Kidney epithelial cell (primary cell): Measurements from ENCODE around the gene TSPAN5. TPM values are rescaled to one million over a fixed set of nuclear protein-coding genes. Genes with fewer than 3 reads are reported as not detected.

ENCODE experiments used
- DNase-seq: peaks from one replicate; pipeline ENCODE4 v3.0.0-alpha.2; 2010; ENCODE audit warnings: low read depth
- H3K27me3 ChIP-seq: 2 replicates; pipeline ENCODE4 v1.6.0; 2011; ENCODE audit warnings: low read length; ENCODE audit not compliant: control insufficient read depth, insufficient read depth
- H3K36me3 ChIP-seq: 2 replicates; pipeline ENCODE4 v1.5.1; 2011; ENCODE audit warnings: low read length; ENCODE audit not compliant: control insufficient read depth, insufficient read depth
- H3K4me3 ChIP-seq: 2 replicates; pipeline ENCODE4 v1.5.1; 2011; ENCODE audit warnings: low read depth, mild to moderate bottlenecking, control low read depth, low read length
- total RNA-seq: library from RNA; depleted of rRNA; stranded (reverse); fragments of >200 nt; gene quantifications from 2 replicates; pipeline ENCODE4 v1.2.3, GENCODE V29; 2015
- TF ChIP-seq, protein P1 (sequence below): IDR thresholded peaks from 2 replicates; pipeline ENCODE4 v1.5.1; 2011; ENCODE audit warnings: mild to moderate bottlenecking, moderate library complexity, low read length, control low read depth, inconsistent platforms; ENCODE audit not compliant: insufficient read depth, poor library complexity, severe bottlenecking

TSPAN5 gene
- total RNA-seq, 1 donor from 2014 or later, result 20.5 TPM

DNA sequence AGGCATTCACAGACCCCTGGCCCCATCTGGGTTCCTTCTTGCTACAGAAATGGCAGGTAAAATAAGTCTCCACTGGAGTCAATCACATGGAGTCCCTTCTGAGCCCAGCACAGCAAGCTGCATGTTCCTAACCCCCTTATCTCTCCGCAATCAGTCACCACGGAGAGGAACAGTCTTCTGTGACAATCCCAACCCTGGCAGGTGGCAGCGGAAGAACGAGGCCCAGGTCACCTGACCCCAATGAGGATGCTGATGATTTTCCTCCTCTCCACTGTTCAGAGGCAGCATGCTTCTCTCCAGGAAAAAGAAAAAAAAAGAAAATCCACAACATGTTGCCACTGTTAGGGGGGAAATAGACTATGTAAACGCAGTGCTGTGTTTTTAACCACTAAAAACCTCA lies 50.1 kb downstream of the TSPAN5 start:
- TF ChIP-seq, protein P1, sequence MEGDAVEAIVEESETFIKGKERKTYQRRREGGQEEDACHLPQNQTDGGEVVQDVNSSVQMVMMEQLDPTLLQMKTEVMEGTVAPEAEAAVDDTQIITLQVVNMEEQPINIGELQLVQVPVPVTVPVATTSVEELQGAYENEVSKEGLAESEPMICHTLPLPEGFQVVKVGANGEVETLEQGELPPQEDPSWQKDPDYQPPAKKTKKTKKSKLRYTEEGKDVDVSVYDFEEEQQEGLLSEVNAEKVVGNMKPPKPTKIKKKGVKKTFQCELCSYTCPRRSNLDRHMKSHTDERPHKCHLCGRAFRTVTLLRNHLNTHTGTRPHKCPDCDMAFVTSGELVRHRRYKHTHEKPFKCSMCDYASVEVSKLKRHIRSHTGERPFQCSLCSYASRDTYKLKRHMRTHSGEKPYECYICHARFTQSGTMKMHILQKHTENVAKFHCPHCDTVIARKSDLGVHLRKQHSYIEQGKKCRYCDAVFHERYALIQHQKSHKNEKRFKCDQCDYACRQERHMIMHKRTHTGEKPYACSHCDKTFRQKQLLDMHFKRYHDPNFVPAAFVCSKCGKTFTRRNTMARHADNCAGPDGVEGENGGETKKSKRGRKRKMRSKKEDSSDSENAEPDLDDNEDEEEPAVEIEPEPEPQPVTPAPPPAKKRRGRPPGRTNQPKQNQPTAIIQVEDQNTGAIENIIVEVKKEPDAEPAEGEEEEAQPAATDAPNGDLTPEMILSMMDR, result no peak
- Histone ChIP-seq H3K4me3 (no peak overlapping the region), H3K27me3 (no peaks in the 10 kb centered on the region), H3K36me3 (no peaks in the 10 kb centered on the region)
- DNase-seq, result no peak

DNA sequence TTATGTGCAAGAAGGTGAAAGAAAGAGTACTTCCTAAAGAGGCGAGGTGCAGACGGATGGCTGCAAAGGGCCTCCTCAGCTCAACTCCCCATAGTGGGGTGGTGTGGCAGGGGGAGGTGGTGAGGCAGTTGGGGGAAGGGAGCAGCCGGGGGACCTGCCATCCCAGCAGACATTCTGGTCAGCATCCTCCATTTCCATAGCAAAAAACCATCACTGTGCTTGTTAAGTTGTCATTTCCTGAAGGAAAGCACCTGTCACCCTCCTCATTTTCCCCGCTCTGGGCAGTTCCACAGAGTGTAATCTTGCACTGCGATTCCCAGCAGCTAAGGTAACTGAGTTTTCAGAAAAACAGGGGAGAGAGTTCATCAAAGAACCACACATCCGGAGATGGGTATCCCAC lies 51.5 kb downstream of the TSPAN5 start:
- H3K4me3 ChIP-seq, result no peak overlapping the region
- DNase-seq, result no peak
- no peaks in the 10 kb centered on the region for H3K27me3 ChIP-seq
- no peaks in the 10 kb centered on the region for H3K36me3 ChIP-seq
- TF ChIP-seq, protein P1, result no peak

DNA sequence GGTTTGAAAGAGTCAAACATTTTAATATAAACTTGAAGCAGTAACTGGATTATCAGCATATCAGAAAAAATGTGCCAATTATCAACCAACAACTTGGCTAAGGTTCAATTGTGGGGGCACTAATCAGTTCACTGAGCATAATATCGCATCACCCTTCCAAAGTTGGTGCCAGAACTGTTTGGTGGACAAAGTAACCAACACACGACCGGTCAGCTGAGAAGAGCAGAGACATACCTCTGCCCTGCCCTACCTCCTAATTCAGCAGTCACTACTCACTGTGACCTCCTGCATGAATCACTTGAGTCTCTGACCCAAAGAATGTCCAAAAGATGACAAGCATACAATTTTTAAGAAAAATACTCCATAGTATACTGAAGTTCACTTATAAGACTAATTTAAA lies 53.2 kb downstream of the TSPAN5 start:
- DNase-seq, result no peak
- Histone ChIP-seq H3K4me3 (no peak overlapping the region), H3K27me3 (no peaks in the 10 kb centered on the region), H3K36me3 (no peaks in the 10 kb centered on the region)
- TF ChIP-seq, protein P1, result no peak

DNA sequence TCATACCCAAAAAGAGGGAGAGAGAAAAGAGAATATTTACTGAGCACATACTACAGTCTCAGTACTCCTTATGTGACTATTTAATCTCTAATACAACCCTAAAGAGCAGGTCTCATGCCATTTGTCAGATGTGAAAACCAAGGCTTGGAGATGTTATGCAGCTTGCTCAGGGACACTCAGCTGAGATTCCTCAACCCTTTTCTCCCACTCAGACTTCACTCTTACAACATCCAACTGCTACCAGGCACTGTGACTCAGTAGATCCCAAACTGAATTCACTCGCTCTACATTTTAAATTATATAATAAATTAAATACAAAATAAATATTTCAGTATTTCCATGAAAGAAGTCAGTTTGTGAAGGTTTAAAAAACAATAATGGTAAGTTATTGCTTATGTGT lies 53.7 kb downstream of the TSPAN5 start:
- Histone ChIP-seq H3K4me3 (no peak overlapping the region), H3K27me3 (no peaks in the 10 kb centered on the region), H3K36me3 (no peaks in the 10 kb centered on the region)
- TF ChIP-seq, protein P1, result no peak
- no peak for DNase-seq

DNA sequence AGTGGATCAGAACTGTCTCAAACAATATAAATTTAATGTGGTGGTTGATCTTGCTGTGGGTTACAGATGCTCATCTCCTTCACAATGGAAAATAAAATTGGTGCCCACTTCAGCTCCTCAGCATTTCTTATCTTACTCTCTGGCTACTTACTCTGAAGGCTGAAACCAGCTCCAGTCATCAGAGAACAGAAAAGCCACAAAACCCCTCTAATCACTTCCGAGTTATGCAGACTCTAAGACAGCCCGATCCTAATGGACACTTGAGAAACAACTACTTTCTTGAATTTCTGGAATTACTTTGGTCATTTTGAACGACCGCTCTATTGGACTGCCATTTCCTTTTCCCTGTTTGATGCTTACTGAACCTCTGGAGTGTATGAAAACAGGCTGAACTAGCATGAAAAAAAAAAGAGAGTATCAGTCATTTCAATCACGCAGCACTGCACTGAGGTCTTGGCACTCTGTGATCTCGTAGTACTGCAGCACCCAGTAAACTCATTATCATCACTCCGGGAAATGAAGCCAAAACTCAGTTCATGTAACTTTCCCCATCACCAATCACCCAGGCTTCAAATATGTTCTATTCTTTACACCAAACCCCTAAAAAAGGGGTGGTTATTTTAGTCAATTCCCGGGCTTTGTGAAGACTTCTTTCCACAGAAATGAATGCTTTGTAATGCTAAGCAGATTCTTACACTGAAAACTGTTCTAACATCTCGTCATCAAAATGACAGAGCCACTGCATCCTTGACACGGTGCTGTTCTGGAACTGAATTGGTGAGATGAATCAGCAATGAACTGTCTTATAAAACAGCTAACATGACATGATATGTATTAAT lies 54.5 kb downstream of the TSPAN5 start:
- Histone ChIP-seq H3K27me3 (no peaks in the 10 kb centered on the region), H3K4me3 (no peak overlapping the region), H3K36me3 (no peaks in the 10 kb centered on the region)
- TF ChIP-seq, protein P1, result no peak
- DNase-seq, result no peak

DNA sequence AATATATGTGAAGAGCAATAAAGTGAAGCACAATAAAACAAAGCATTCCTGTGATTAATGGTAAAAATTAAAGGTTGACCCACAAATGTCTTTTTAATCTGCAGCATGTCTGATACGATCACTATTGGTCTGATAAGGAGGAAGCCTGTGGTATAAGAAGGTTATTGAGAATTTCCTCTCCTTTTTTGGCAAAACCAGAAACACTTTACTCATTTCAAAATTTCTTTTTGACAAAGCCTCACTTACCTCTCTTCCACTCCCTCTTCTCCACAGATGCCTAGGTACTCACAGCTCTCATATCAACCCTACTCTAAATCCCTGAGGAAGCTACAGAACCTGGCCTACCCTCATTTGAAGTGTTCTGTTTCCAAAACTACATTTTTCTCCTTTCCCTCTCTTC lies 56.1 kb downstream of the TSPAN5 start:
- Histone ChIP-seq H3K4me3 (no peak overlapping the region), H3K27me3 (no peaks in the 10 kb centered on the region), H3K36me3 (no peaks in the 10 kb centered on the region)
- DNase-seq, result no peak
- TF ChIP-seq, protein P1, result no peak
